ENCODE results near the gene STC2.
"Not testable (repeated sequence)": the region's sequence is repeated elsewhere in the genome, so short reads cannot be mapped to it uniquely, and the experiment has no call there.

The STC2 gene

DNA sequence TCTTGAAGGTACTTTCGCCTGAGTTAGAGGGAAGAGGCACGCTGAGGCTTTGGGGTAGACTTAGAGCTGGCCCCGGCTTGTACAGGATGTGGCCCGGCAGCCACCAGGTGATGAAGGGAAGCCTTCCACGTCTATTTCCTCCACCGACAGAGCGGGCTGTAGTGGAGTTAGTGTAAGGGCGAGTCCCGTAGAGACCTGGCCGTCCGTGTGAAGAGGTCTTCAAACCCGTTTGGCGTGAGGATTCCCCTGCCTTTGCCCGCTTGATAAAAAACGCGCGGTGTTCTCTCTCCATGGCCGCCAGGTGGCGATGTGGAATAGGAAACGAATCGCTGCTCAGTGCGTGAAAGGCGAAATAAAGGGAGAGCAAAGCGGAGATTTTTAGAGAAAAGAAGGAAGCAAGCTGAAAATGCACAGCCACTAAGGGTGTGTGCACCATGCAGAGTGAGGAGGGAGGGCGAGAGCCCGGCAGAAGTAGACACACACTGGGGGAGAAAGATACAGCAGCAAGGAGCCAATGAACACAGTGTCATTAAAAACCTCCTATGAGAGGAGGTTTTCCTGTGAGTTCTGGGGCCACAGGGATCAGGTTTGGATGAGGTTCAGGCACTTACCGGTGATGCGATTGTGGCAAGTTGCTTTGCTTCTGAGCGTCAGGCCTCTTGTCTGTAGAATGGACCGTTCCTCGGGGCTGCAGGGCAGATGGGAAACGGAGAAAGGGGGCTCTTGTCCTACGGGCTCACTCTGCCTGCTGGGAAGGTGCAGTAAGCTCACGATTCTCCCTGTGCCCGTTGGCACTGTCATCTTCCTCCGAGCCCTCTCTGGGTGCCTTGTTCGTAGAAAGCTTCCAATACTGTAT is 34.2 kb downstream of the STC2 start:
- peak; percentile 52 for DNase-seq

DNA sequence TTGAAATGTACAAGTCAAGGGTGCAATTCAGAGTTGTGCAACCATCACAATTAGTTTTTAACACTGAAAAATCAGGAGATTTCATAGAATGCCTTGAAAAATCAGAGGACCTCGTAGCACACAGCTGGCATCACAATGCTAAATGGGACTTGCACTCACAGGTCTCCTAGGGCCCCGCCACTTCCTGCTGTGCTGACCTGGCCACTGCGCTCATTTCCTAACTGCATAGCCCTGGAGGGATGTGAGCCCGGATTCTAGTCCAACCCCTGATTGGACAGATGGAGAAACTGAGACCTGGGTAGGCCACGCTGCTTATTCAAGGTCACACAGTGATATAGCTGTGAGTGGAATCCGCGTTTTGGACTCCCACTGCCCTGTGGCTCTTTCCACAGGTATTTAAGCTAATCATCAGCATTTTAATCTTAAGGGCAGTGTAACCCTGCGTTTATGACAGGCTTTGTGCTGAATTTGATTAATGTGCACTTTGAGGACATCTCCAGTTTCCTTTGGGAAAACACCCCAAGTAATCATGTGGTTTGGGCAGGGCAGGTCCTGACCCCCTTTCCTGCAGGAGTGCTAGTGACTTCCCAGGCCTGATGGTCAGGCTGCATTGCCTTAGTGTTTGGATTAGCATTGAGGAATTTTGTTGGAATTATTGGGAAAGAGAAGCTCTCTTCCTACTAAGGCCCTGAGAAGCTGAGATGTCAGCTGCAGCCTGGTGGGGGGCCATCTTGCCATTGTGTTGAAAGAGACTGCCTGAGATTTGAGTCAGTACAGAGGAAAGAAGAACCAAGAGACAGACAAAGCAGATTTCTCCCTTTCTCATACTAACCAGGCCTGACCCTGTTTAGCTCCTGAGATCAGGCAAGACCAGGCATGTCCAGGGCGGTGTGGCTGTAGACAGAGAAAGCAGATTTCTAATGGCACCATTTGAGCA is 36.2 kb downstream of the STC2 start:
- no peak for DNase-seq

DNA sequence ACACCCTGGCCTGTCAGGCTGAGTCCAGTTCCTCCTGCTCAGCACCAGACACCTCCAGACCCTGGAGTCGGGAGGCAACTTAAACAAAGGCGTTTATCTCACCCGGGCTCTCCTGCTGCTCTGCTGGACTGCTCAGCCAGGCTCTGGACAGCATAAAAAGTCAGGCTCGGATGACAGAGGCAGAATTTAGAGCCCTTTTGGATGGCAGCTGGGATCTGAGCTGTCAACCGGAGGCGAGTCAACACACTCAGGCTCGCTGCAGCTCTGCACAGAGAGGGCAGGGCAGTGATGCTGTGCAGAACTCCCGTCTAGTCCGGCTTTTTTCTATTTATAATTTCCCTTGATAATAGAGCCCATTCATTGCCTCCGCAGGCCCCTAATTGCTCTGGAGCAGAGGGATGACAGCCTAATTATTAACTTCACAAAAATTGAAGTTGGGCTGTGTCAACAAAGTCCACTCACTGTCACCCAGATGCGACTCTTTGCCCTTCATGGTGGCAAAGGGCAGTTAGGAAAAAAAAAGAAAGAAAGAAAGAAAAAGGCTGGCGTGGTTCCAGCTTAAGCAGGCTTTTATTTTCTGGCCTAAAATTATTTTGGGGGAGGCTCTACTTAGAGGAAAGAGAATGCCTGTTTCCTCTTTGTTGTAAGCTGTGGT is 37.6 kb downstream of the STC2 start:
- no peak for DNase-seq

DNA sequence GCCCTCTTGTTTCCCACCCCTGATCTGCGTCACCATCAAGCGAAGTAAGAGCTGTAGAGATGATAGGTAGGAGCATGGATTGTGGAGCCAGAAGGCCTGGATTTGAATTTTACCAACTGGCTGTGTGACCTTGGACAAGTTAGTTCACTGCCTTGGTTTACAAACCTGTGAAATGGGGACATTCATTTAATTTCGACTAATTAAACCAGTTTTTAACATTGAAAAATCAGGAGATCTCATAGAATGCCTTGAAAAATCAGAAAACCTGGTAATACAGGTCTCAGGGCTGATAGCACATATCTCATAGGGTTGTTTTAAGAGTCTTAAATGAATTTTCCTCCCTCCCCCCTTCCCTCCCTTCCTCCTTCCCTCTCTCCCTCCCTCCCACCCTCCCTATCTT is 38.8 kb downstream of the STC2 start:
- DNase-seq: no peak

DNA sequence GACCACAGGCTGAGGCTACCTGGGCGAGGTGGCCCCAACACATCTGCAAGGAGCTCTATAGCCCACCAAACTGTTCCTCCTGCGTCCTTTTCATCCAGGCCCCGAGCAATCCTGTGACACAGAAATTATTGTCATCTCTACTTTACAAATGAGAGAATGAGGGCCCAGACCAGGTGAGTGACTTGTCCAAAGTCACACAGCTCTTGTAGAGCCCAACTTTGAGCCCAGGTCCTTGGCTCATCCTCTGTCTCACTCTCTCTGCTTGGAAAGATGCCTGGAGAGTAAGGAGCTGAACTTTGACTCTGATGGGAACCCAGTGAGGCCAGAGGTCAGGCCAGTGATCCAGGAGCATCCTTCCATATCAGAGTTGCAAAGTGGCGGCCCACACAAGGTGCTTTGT is 39.6 kb downstream of the STC2 start:
- DNase-seq: no peak

DNA sequence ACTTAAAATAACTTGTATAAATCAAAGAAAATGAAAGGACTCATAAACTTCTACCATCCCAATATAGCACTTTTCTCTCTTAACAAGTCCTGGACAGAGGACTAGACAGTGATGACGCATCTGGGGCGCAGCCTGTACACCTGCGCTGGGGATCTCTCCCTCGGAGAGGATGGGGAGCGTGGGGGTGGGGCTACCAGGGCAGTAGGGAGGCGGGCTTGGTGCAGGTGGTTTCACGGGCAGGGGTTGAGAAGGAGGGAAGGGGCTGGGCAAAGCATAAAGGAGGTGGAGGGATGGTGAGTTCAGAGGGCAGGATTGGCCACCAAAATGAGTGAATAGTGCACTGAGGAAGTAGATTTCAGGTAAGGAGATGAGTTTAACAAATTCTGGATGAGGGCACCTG is 41.1 kb downstream of the STC2 start:
- no peak for DNase-seq

DNA sequence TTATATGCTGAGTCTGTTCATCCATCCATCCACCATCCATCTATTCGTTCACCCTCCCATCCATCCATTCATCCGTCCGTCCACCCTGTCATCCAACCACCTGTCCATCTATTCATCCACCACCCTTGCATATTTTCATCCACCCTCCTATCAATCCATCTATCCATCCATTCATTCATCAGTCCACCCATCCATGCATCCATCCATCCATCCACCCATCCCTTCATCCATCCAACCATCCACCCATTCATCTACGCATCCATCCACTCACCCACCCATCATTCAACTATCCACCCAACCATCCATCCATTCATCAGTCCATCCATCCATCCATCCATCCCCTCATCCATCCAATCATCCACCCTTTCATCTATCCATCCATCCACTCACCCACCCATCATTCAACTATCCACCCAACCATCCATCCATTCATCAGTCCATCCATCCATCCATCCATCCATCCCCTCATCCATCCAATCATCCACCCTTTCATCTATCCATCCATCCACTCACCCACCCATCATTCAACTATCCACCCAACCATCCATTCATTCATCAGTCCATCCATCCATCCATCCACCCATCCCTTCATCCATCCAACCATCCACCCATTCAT is 43.8 kb downstream of the STC2 start:
- not testable (repeated sequence) for DNase-seq

DNA sequence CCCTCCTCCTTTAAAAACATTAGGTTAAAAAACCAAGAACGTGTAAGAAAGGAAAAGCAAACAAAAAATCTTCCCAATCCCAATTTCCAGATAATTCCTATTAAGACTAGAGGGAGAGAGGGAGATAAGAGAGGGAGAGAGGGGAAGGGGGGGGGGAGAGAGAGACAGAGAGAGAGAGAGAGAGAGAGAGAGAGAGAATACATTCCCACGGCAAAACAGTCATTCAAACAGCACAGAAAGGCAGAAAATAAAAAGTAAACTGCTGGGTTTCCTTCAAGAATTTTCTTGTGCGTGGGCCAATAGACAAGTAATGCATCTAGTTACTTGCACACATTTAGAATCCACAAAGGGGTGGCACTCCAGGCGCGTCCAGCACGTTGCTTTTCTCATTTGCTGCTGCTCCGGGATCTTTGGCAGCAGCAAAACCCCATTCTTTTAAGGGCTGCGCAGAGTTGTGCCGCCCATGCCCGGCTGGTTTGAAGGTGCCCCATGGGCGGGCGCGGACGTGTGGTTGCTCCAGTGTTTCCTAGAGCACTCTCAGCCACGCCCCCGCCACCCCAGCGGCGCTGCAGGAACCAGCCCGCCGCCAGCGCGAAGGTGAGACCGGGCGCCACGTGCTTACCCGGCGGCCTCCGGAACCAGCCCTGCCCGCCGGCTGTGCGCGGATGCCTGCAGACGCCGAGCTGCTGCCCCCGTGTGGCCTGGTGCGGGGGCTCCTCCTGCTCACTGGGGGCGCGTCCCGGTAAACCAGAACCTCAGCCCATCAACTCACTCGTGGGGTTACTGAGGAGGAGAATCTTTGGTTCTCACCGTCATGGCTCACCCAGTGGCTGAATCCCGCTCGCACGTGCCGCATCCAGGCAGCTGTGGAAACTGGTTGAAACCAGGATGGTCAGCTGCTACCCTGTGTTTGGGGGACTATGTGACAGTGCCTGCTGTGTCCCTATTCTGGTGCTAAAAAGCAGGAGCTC is 44.6 kb downstream of the STC2 start:
- peak; percentile 38 for DNase-seq

DNA sequence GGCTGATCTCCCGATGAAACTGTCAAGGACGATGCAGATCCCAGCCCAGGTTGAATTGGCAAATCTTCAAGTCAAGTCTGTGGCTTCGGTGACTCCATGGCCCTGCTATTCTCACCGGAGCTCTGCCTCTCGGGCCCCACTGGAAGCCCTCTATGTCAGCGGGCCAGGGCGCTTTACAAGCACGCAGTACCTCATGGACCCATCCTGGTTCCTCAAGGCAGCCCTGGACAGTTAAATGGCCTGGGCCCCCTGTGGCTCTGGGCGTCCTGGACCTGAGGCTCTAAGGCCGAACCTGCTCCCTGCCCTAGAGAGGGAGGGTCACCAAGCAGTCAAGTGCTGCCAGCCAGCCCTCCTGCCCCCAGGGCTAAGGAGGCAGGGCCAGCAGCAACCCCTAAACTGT is 45.3 kb downstream of the STC2 start:
- DNase-seq: no peak

DNA sequence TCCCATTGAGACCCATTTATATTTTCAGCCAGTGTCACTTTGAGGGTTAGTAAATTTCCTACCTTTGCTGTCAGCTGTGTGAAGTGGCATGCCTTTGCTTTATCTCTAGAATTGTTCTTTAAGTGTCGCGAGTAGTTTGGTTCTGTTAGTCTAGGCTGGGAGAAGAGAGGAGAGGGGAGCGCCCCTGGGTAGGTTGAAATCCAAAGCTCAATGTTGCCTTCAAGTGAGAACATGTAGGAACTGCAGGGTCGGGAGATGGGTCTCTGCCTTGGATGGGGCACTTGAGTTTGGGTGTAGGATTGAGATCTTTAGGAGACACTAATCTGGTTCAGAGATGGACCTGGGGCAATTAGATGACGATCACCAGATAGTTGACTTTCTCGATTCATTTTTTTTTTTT is 46.3 kb downstream of the STC2 start:
- no peak for DNase-seq

DNA sequence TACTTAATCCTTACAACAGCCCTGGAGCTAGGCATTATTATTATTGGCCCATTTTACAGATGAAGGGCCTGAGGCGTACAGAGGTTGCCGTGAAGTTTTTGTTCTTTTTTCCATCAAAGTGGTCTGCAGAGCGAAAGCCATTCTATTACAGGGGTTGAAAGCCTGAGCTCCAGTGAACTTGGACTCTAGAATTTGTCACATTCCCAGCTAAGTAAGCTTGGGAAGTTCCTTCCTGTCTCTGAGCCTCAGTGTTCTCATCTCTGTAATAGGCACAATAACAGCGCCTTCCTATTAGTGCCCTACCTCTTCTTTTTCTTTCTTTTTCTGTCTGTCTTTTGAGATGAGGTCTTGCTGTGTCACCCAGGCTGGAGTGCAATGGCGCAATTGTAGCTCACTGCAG is 49.0 kb downstream of the STC2 start:
- DNase-seq: no peak

DNA sequence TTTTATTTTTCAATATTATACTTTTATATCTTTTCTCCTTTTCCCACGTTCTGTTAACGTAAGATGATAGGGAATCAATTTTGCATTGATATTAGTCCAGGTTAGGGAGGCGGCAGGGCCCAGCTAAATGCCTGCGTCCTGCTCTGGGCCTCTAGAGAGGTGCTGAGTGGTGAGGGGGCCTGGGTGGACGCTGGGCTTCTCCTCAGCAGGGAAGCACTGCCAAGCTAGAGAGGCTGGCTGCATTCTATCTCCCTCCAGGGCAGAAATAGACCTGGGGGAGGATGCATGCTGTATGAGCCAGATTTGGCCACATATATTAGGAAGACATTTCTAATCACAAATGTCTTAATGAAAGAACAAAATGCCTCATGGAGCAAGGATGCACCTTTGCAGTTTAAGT is 49.6 kb downstream of the STC2 start:
- DNase-seq: no peak

DNA sequence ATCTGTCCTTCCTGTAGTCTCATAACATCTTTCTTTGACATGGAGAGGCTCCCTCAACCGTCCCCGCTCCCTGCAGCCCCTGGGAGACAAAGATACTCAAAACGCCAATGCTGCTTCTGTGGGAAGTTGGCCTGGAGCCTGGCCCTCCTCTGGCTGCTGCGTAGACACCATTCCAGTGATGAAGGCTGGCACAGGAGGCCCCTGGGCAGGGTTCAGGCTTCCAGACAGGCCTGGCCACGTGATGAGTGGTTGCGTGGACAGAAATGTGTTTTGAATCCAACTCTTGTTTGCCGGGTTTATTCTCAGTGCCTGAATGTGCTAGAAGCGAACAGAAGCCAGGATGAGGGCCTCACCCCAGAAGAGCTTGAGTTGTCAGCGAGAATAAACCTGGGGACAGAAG is 50.0 kb downstream of the STC2 start:
- DNase-seq: no peak

DNA sequence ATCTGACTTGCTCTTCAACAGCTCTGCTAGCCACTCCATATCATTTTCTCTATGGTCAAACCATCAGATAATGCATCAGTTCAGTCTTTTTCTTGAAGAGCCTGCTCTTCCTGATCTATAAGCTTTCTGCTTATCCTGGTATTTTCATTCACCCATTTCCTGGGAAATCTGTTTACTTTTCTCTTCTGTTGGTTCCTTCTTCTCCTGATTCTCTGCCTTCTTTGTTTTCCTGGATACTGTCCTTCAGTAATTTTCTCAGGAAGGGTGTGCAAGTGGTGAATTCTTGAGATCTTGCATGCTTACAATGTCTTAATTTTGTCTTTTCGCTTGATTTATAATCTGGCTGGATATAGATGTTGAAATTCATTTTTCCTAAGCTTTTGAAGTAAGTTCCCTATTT is 53.4 kb downstream of the STC2 start:
- no peak for DNase-seq

DNA sequence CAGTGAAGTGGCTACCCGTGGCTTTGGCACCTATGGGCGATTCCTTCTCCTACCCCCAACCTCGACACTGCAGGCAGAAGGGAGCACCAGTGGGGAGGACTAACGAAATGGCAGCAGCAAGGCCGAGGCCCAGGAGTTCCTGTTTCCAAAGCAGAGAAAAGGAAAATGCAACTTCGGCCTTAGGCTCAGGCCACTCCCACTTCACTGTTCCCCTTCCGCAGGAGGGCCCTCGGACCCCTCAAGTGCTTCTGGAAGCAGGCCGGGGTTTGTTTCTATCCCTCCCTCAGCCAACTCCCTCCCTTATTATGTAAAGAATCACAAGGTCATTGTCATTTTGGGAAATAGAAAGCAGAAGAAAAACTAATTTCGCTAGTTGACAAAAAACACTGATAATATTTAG is 56.8 kb downstream of the STC2 start:
- no peak for DNase-seq

DNA sequence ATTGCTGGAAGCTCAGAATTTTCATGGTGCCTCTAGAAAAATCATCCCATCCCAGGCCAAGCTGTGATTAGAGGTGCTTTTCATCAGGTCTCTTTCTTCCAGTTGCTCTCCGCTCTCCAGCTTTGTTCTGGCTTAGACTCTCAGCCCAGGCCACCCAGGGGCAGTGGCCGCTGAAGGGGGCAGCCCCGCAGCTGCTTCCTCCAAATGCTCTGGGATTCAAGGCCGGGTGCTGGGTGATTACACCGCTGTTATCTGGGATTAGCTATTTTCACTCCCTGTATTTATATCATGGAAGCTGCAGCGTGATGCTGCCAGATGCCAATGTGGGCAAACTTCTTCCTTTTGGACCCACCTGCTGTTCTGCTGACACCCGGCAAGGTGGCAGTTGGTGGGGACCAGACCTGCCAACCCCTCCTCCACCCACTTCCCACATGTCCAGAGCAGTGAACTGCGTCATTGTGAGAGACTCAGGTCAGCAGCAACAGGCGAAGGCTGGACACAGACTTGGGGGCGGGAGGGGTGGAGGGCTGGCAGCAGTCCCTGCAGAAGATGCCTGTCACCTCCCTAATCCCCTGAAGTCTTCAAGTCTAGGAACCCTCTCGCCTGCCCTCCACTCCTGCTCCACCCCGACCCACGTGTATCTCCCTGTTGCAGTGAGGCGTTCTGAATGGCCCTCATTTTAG is 59.3 kb downstream of the STC2 start:
- no peak for DNase-seq

DNA sequence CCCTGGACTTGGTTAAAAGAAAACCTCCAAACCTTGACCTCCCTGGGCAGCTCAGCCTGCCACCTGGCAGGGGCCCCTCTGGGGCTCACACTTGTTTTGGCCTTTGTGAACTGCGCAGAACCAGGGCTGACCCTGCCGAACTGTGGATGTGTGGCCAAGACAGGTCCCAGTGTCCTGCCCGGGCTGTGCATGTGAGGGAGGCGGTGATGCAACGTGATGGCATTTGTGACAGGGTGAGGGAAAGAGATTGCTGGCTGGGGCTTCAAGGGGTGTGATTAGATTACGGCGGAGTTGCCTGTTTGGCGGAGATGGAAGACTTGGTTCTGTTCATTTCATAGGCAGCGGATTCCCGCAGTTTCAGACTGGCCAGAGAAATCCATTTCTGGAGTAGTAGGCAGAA is 62.8 kb downstream of the STC2 start:
- DNase-seq: no peak
